UCSD-AML1 (cell line): ENCODE measurements around the gene MACF1.

Experiments used
- DNase-seq: peaks from one replicate; lab custom pipeline; 2025; ENCODE audit not compliant: unreplicated experiment; lab: John Stamatoyannopoulos, UW

Gene MACF1

DNA sequence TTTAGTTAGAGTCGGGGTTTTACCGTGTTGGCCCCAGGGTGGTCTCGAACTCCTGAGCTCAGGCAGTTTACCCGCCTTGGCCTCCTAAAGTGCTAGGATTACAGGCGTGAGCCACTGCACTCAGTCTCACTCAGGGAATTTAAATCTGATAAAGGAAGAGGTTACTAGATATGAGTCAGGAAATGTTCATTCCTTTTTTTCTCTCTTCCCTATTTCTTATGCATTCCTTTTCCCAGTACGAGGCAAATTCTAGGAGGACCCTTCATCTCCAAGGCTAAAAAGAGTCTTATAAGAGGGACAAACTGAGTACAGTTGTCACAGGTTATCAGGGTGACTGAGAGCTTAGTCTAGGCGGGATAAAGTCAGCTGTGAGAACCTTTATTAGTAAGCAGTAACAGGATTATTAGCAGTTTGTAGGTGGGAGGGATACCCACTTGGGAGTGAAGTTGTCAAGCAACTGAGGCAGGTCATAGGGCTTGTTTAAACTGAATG lies 9.1 kb downstream of the MACF1 start:
- no peak for DNase-seq

DNA sequence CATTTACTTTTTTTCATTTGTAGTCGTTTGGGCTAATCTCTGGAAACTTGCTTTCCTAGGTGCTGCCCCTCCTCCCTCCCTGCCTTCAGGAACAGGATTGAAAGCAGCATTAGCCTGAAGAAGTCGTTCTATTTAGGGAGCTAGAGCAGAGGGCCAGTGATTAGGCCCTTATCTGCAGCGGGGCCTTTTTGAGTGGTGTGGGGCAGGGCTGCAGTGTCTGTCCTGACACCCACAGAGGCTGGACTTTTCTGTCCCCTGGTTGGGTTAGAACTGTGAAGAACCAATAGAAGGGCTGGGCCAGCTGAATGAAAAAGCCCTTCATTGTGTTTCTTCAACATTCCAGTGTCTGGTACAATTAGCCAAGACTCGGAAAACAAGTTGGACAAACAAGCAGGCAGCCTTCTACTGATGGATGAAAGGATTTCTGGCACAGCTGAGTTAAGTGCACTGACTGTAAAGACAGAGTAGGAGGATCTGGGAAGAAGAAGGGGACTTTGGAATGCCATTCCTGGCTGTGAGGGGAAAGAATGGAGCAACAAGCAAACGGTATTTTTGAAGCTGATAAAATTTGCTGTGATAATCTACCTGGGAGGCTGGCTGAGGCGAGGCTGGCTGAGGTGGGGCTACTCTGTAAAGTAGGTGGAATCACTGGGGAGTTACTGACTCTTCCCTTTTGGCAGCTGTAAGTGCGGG lies 9.7 kb downstream of the MACF1 start:
- DNase-seq, result no peak

DNA sequence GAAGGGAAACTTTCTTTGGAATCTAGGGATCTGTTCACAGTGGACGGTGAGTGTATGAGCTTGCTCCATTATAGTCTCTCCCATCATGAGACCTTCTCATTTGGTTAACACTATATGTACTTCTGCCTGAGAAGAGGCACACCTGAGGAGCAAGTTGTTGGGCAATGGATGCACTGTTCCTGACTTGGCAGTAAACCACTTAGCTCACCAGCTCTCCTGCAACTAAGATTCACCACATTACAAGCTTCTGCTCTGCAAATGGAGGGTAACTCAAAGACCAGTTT lies 10.2 kb downstream of the MACF1 start:
- no peak for DNase-seq

DNA sequence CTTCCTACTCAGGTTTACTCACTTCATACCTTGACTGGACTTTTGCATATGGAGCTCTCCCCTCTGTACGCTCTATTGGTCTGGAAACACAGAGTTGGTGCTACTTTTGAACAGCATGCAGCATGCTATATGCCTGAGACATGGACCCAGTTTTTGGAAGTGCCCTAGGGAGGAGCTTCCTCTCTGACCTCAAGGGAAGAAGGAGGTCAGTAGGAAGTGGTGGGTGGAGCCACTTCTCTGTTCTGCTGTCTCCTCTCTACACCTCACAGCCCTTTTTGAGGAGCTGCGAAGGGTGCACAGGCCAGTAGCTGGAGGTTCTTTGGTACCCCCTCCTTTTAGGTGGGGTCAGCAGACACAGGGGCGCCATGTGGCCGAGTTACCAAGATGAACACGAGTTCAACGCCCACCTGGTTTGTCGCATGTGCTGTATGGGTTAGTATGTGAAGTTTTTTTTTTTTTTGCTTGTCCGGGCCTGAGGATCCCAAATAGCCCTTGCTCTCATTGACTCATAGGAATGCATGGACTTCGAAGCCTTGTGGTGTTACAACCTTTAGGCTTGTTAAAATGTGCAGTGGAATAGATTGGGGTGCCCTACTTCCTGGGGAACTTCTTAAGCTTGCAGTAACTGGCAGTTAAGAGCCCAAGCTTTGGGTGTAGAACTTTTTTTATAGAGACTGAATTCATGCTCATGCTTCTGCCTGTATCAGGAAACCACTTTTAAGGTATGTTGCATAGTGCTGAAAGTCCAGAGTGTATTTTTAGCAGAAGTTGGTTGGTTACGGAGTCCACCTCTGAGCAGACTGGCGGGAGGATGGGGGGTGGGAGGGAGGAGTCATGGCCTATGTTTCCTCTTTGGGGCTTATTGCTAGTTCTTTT lies 10.7 kb downstream of the MACF1 start:
- peak; percentile 45 for DNase-seq

DNA sequence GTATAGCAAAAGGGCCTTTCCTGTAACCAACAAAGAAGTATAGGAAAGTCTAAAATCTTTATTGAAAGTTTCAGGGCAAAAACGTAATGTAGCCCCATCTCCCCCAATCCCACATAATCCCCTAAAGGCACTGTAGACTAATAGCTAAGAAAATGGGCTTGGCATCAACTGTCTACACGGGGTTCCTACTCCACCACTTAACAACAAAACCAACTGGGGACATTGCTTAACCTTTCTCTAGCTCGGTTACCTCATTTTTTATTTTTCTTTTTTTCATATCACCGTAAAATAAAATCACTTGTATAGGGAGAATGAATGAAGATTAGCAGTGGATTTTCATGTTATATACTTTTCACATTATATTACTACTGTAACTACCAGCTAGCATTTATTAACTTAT lies 12.3 kb downstream of the MACF1 start:
- DNase-seq, result no peak

DNA sequence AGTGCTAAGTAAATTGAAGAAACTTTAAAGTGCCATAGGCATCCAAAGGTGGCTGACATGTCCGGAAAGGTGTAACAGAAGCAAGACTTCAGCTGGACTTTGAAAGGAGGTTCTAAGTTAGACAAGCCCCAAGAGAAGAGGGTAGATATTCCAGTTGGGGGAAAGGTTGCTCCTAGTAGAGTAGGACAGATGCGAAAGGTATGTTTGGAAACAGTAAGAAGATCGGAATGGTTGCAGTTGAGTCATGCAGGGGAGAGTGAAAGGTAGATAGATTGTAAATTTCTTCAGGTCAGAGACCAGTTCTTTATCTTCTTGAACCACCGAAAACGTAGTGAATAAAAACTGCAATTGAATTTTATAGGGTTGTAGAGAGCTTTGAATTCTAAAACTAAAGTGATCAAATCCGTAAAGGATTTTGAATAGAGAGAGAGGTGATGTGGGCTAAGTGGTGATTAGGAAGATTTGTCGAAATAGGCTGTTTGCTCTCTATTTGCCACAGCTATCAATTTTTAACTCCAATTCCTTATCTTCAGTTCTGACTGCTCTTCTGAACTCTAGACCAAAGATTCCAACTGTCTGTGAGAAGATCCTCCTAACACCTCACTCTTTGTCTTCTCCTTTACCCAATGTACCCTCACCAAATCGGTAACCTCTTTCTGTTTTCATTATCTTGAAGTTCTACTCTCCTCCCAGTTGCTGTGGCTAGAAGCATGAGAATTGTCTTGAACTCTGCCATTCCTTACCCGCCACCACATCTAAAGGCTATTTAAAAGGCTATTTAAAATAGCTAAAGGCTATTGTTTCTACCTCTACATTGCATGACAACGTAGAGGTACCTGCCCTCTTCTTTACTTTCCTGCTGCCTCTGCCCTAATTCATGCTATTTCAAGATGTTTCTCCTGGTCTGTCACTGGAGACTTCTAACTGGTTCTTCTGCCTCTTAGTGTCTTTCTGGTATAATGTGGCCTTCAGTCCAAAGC lies 16.7 kb downstream of the MACF1 start:
- DNase-seq, result no peak

DNA sequence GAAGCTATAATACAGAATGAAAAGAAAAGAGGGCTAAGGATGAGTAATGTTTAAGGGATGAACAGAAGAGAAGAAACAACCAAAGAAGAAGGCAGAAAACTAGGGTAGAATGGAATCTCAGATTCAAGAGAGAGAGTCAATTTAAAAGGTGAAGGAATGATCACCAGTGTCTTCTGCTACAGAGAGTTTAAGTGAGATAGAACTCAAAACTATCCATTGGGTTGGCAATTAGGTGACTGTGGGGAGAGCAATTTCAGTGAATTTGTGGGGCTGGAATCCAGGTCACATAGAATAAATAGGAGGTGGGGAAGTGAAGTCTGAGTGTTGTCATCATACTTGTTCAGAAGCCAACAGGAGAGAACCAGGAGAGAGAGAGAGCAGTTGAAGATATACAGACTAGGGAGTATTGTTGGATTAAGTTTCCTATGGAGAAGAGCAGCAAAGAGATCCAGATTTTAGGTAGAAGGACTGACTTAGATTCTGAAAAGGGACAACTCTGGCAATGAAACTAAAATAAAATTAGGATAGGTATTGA lies 19.9 kb downstream of the MACF1 start:
- DNase-seq, result no peak

DNA sequence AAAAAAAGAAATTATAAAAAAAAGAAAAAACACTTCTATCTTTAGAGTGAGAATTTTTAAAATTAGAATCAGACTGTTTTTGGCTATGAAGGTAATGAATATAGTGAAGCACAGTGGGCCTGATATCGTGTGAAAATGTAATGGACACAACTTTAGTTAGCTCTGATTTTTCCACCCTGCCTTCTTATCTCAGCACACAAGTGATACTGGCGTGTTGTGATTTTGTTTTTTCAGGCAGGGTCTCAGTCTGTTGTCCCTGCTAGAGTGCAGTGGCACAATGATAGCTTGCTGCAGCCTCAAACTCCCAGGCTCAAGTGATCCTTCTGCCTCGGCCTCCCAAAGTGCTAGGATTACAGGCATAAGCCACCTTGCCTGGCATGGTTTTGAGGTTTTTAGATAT lies 22.3 kb downstream of the MACF1 start:
- no peak for DNase-seq

DNA sequence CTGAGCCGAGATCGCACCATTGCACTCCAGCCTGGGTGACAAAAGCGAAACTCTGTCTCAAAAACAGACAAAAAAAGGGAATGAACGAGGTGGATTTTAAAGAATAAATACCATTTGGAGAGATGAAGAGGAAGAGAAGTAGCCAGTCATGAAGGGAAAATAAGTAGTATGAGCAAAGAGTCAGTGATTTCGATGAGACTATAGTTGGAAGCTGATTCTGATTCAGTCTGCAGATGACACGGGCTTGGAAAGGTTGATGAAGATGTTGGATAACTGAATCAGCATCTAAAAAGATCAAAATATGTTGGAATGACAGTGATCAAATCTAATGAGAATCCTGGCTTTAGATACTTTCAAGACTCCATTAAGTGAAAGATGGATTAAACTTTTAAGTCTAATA lies 23.8 kb downstream of the MACF1 start:
- no peak for DNase-seq

DNA sequence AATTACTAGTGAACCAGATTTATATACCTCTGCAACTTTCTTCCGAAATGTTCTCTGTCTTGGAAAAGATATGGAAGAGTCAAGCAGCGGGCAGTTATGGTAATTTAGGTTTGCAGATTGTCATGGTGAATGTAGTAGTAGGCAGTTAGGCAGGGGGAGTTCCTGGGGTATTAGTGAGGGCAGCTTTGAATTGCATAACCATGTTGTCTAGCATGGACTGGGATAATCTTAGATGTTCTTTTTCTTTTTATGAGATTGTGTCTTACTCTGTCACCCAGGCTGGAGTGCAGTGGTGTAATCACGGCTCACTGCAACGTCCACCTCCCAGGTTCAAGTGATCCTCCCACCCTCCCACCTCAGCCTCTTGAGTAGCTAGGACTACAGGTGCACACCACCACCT lies 25.0 kb downstream of the MACF1 start:
- no peak for DNase-seq

DNA sequence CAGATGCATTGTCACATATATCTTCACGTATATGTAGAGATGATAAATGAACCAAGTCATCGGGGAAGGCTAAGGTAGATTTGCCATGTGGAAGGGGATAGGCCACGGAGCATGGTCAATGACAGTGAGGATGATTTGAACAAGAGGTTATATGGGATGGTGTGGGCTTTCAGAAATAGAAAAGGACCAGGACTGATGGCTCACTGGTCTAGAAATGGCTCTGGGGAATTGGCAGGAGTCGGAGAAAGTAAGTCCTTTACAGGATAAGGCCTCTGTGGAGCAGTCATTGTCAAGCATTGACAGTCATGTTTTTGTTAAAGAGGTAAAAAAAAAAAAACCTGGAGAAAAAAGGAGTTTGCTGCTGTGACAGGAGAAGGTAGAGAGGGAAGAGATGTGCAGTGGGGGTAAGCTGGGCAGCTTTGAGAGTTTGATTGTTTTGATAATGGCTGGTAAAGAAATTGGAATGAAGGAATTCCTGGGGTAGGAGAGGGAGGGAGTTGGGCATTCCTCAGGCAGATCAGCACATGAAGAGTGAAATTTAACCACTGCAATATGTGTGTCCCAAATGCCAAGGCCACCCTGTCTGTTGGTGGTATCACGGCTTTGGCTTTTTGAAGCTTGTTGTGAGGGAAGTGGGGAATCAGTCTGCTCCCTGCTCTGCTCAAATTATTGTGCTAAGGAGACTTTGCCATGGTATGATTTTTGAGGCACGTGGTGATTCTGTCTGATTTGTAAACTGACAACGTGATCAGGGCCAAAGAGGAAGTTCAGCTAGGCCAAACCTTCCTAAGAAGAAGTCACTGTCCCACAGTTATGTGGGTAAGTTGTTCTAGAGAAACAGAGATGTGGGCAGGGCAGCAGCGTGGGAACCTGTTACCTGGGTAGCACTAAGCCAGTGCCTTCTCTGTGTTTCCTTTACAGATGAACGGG lies 26.0 kb downstream of the MACF1 start:
- no peak for DNase-seq

DNA sequence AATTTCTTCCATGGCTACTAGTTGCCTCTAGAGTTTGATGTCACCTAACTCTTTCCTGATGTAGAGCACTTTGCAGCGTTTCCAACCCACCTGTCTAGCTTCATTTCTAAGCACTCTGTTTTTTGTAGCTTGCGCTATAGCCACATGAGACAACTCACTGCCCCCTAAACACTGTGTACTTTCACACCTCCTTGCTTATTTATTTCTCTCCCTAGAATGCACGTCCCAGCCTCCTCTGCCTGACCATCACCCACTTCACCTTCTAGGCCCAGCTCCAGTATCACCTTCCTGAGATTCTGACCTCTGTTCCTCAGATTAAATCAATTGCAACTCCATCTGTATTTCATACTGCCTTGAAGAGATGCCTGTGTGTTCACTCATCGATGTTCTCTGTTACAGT lies 32.5 kb downstream of the MACF1 start:
- no peak for DNase-seq

DNA sequence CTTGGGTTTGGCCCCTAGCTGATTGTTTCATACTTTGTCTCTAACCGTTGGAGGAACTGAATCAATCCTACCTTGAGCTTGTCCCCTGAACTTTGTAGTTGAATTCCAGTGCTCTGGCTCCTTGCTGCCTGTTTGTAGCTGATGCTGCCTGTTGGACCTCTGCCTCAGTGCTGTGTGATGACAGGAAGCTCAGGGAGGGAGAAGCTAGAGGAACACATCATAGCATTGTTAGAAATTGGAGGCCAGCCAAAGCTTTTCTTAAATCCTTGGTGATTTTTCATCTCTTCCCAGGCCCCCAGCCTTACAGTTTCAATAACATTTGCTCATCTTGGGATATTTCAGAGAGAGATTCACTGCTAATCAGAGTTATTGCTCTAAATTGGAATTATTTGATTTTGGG lies 34.0 kb downstream of the MACF1 start:
- no peak for DNase-seq

DNA sequence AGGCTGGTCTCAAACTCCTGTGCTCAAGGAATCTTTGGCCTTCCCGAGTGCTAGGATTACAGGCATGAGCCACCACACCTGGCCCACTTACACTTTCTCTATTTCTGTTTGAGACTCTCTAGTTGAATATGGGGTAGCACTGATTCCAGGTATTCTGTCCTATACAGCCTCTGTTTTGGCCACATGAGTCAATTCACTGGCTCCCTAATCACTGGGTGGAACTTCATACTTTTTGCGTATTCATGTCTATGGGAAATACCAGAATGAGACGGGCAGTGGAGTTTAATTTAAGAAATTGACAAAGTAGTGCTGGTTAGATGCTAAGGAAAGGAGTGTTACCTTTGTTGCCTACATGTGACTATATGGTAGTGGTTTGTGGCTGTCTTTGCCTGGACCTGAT lies 35.5 kb downstream of the MACF1 start:
- no peak for DNase-seq

DNA sequence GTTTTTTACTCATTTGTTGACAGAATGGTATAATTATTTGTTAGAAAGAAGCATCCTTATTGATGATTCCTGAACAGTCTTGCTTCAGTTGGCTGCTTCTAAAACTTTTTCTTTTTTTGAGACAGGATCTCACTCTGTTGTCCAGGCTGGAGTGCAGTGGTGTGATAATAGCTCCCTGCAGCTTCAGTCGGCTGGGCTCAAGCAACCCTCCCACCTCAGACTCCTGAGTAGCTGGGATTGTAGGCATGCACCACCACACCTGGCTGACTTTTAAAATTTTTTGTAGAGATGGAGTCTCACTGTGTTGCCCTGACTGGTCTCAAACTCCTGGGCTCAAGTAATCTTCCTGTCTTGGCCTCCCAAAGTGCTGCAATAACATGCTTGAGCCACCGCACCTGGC lies 38.8 kb downstream of the MACF1 start:
- no peak for DNase-seq

DNA sequence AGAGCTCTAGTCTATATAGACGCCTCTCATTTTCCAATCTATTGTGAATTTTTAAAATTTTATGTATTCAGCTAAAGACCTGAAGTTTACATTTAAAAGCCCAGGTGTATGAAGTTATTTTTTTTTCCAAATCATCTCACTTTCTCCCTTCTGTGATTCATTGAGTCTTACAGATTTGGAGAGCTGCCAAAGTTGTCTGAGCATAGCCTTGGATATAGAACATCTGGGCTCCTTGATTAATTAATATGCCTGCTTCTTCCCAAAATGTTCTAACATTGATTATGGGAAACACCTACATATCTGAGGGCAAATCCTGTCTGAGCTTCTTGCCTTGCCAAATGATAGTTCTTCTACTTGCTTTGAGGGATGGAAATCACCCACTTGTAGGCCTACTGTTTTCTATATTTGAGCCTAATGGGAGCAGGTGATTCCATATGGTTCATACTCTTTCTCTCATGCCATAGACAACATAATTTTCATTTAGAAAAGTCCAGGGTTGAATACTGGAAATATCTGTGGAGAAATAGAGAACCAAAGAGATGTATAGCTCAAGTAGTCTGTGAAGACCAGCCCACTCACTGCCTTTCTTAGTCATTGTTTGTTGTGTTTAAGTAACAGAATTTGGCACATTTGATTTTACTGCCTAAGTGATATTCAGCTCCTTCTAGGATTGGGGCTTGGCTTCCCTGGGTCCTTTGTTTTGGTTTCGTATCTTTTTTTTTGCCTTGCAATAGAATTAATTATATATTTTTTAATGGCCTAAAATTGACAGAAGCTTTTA lies 46.2 kb downstream of the MACF1 start:
- DNase-seq, result no peak

DNA sequence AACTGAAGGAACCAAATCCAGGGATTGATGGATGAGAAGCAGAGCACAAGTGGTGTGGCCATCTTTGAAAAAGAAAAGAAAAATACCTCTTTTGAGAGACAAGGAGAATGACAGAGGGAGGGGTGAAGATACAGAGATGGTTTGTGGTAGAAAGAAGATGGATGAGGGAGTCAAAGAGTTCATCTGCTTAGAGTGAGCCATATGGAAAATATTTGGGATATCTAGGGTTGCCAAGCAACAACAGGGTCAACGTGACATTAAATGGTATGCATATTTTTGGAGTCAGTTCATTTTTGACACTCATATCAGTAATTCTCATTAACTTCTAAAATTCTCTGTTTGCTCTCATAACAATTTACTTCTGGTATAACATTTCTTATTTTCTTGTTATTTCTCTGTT lies 50.7 kb downstream of the MACF1 start:
- no peak for DNase-seq

DNA sequence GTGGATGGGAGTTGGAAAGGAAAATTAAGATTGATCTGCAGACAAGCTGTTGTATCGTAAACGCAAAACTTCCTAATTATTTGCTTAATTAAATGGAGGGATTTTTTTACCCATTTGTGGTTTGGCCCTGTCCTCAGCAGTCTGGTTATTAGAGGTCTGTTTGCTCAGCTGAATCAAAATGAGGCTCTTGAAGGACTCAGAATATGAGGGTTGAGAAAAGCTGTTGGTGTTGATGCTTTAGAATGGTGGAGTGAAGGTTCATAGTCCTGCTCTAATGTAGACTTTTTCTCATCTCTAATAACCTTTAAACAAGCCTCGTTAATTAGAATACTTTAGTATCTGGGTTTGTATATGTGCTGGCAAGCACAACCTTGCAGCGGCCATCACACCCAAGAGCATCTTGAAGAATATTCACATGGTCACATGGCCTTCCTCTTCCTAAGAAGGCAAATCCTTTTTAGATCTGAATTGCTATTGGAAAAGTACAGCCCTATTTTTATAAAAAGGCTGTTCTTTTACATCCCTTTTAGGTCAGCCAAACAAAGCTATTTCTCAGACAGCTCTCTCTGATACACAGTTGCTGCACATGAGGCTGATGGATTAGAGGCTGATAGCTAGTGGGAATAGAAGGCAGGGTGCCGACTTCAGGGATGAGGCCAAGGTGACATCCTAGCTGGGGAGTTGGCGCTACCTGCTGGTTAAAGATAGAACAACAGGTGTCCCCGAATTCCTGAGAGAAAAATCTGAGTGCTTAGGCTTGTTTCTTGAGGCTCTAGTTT lies 53.8 kb downstream of the MACF1 start:
- DNase-seq, result peak; percentile 33

DNA sequence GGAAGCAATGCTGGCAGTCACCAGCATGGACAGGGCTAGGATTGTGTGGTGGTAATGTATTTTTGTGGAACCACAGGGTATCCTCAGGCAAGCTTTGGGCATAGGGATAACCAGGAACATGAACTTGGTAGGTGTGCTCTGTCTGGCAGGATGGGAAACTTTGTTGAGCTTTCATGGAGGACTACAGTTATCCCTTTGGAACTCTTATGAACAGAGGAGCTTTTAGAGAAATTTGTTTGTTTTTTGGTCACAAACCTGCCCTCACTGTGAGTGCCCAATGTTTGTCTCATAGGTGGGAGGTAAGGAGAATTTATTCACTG lies 54.4 kb downstream of the MACF1 start:
- DNase-seq, result no peak
